ENCODE results near the gene TMPRSS13.
"Not testable (repeated sequence)": the region's sequence is repeated elsewhere in the genome, so short reads cannot be mapped to it uniquely, and the experiment has no call there.

TMPRSS13 gene

DNA sequence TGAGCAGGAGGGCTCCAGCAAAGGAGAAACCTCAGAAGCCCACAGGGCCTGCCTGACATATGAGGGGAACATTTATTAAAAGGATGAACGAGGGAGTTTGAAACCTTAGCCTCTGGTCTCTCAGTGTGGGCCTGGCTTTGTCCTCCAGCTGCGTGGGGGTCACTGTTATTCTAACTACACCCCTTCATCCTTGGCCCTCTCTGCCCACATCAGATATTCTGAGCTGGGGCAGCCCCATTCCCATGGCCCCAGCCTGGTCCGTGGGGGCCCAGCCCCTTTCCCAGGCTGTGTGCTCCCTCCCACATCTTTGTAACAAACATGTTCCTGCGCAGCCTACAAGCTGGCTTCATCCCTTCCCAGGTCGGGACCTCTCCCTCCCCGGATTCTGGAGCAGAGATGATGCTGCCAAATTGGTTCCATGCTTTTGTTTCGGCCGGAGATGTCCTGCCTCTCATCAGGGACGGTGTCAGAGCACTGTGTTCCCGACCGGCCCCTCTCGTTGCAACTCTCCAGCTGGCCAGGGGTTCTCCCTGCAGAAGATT lies 56.7 kb downstream of the TMPRSS13 start:
- H3K27me3 Mint-ChIP-seq = peaks cover 66 to 72% of the 10 kb centered on the region in 2 donors
- H3K36me3 Mint-ChIP-seq (ENCODE audit: insufficient read depth) = peaks cover 3% of the 10 kb centered on the region
- H3K27ac Mint-ChIP-seq = no peak overlapping the region
- ATAC-seq (replicated peaks) = no peak
- peaks cover 23 to 30% of the 10 kb centered on the region in 2 donors for H3K4me1 Mint-ChIP-seq (ENCODE audit: low read depth in 2 of 2)
- H3K9me3 Mint-ChIP-seq = no peaks in the 10 kb centered on the region
- DNase-seq = no peak
- no peak overlapping the region for H3K4me3 Mint-ChIP-seq

DNA sequence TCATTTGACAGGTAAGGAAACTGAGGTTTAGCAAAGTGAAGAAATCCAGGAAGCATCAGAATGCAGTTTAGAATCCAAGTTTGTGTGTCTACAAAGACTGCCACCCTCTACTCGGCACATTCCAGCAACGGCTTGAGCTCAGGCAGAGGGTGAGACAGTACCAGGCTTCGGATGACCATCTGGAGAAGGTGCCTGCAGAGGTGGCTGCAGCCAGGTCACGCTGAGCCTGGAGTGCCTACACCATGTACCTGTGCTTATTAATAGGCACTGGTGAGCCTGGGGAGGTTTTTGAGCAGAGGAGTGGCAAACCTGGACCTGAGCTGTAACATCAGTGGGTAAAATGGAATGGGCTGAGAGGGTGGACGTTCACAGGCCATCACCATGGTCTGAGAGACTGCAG lies 57.4 kb downstream of the TMPRSS13 start:
- Mint-ChIP-seq H3K4me3 (no peak overlapping the region), H3K4me1 (ENCODE audit: low read depth in 2 of 2) (peaks cover 23 to 28% of the 10 kb centered on the region in 2 donors)

DNA sequence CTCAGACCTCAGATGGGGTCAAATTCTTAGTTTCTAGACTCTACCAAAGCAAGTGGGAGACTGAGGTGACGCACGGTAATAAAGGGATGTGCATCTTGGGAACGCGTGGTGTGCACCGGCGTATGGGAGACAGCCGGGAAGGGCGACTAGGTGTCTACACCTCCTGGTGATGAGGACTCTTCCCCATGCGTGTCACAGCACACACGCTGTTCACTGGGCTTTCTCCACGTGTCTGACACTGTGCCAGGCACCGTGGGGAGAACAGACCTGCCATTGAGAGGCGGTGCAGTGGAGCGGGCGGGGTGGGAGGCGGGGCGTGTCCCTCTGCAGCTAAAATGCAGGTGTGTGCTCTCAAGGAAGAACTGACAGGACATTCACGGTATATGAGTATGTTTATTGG lies 58.0 kb downstream of the TMPRSS13 start:
- peaks cover 62 to 72% of the 10 kb centered on the region in 2 donors for H3K27me3 Mint-ChIP-seq
- no peak for DNase-seq
- H3K27ac Mint-ChIP-seq = no peak overlapping the region

More for the DNA sequence above, 57.4 kb downstream of the TMPRSS13 start:
- peaks cover 66 to 72% of the 10 kb centered on the region in 2 donors for H3K27me3 Mint-ChIP-seq
- no peak for ATAC-seq (replicated peaks)
- DNase-seq = no peak
- H3K36me3 Mint-ChIP-seq (ENCODE audit: insufficient read depth) = peaks cover 3% of the 10 kb centered on the region
- no peaks in the 10 kb centered on the region for H3K9me3 Mint-ChIP-seq
- H3K27ac Mint-ChIP-seq = no peak overlapping the region

DNA sequence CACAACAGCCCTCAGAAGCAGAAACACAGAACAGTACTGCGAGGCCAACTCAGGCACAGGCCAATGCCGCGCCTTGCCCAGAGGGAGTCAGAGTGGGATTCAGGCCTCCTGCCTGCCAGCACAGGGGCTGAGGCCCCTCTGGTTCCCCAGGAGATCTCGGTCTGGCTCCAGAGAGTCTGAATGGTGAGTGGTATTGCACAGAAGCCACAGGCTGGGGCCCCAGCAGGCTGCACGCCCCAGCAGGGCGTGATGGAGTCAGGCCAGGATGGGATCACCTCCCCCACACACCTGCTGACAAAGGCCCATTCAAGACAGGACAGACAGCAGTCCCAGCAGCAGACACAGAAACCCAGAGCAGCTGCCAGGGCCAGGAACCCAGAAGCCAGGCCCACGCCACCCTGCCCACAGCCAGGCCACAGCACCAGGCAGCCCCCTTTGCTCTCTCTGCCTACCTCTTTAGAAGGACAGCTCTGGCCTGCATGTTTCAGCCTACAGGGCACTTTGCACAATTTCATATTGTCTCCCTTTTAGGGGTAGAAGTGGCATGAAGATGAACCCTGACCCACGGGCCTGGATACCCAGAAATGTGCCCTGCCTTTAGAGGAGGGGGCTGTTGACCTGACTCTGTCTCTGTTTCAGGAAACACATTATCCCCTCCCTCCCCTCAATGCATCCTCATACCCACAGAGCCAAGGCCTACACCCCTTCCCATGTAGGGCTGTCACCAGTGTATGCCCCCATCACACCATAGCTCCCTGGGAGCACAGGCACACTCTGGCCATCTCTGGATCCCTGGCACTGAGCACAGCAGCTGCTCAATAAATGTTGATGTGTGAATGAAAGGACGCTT lies 58.9 kb downstream of the TMPRSS13 start:
- Mint-ChIP-seq H3K9me3 (no peaks in the 10 kb centered on the region), H3K27ac (no peak overlapping the region), H3K4me3 (no peak overlapping the region), H3K36me3 (ENCODE audit: insufficient read depth) (no peaks in the 10 kb centered on the region), H3K27me3 (peaks cover 54 to 71% of the 10 kb centered on the region in 2 donors), H3K4me1 (ENCODE audit: low read depth in 2 of 2) (peaks cover 12 to 16% of the 10 kb centered on the region in 2 donors)
- no peak for DNase-seq
- ATAC-seq (replicated peaks) = no peak

More for the DNA sequence above, 58.0 kb downstream of the TMPRSS13 start:
- Mint-ChIP-seq H3K4me1 (ENCODE audit: low read depth in 2 of 2) (peaks cover 20 to 24% of the 10 kb centered on the region in 2 donors), H3K36me3 (ENCODE audit: insufficient read depth) (peaks cover 2% of the 10 kb centered on the region), H3K9me3 (no peaks in the 10 kb centered on the region), H3K4me3 (no peak overlapping the region)
- ATAC-seq (replicated peaks) = no peak

DNA sequence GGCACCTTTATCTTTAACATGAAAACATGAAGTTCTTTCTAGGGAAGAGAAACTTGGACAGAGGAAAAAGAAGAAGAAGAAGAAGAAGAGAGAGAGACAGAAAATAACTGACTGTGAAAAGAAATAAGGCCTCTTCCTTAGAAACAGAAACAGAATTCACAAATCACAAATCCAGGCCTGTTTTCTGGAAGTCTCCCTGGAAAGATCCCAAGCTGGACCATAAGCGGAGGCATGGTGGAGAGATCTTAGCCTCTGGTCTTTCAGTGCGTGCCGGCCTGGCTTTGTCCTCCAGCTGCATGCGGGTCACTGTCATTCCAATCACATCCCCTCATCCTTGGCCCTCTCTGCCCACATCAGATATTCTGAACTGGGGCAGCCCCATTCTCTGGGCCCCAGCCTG lies 59.6 kb downstream of the TMPRSS13 start:
- H3K27ac Mint-ChIP-seq = no peak overlapping the region
- no peak for ATAC-seq (replicated peaks)
- no peak overlapping the region for H3K4me3 Mint-ChIP-seq

DNA sequence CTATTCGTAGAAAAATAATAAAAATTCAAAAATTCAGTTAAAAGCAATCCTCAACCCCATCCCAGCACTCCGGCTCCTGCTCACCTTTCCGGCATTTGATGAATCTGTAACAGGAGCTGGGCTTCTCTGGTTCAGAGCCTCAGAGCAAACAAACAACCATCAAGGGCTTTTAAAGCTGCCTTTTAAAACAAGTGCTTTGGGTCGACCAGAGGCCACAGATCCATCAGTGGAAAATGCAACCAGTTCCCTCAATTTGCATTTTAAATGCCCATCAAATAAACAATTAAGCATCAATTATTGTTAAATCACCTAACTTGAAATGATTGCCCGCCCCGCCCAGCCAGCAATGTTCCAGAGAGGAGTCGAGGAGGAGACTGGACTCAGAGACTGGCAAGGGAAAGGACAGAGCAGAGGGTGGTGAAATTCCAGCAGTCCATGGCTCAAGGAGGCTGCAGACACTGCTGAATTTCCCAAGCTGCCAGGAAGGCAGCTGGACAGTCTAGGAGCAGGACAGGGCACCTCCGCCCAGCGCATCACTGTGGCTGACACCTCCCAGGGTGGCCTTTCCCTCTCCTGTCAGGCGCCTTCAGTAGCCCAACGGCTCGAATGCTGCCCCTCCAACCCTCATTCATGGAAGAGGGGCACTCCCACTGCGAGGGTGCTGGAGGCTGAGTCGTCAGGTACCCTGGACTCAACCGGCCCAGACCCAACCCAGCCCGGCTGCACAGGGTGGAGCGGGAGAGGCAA lies 60.2 kb downstream of the TMPRSS13 start:
- Mint-ChIP-seq H3K4me3 (no peak overlapping the region), H3K9me3 (no peaks in the 10 kb centered on the region), H3K4me1 (ENCODE audit: low read depth in 2 of 2) (peaks cover 4 to 8% of the 10 kb centered on the region in 2 donors), H3K36me3 (ENCODE audit: insufficient read depth) (no peaks in the 10 kb centered on the region), H3K27ac (no peak overlapping the region), H3K27me3 (peaks cover 41 to 57% of the 10 kb centered on the region in 2 donors)
- no peak for DNase-seq
- ATAC-seq (replicated peaks) = no peak

More for the DNA sequence above, 59.6 kb downstream of the TMPRSS13 start:
- no peak for DNase-seq
- Mint-ChIP-seq H3K36me3 (ENCODE audit: insufficient read depth) (no peaks in the 10 kb centered on the region), H3K9me3 (no peaks in the 10 kb centered on the region), H3K27me3 (peaks cover 47 to 64% of the 10 kb centered on the region in 2 donors), H3K4me1 (ENCODE audit: low read depth in 2 of 2) (peaks cover 6 to 11% of the 10 kb centered on the region in 2 donors)

DNA sequence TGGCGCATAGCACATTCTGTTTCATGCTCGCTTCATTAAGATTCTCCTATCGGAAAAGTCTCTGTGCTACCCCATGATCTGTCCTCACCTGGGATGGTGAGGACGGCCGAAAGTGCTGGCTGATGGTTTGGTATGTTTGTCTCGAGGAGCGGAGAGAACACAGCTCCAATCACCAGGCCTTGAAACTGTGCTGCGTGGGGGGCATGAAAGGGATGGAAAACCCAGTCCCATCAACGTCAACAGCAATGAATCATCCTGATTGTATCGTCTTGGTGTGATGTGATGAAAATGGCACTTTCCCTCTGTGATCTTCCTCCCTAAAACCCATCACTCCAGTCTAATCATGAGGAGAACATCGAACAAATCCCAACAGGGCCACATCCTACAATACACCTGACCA lies 61.1 kb downstream of the TMPRSS13 start:
- no peak for ATAC-seq (replicated peaks)
- Mint-ChIP-seq H3K36me3 (ENCODE audit: insufficient read depth) (no peaks in the 10 kb centered on the region), H3K4me1 (ENCODE audit: low read depth in 2 of 2) (peaks cover 0 to 5% of the 10 kb centered on the region in 2 donors), H3K27ac (no peak overlapping the region), H3K9me3 (no peaks in the 10 kb centered on the region), H3K4me3 (no peak overlapping the region), H3K27me3 (peaks cover 32 to 48% of the 10 kb centered on the region in 2 donors)
- DNase-seq = no peak

DNA sequence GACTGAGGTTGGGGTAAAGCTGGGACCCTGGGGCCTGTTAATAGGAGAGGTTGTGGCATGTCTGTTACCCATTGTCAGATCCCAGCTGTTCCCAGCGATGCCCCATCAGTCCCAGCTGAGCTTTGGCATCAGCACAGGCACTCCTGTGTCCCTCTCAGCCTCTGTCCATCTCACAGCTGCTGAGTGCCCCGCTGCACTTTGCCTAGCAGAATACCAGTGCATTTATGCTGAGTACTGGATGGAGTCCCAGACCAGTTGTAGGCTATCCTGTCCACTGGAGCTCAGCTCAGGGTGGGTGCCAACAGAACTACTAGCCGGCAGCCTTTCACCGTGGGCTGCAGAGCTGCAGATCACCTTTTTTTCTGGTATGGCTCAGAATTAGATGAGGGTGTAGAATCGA lies 62.7 kb downstream of the TMPRSS13 start:
- peaks cover 2% of the 10 kb centered on the region for H3K36me3 Mint-ChIP-seq (ENCODE audit: insufficient read depth)
- no peaks in the 10 kb centered on the region for H3K9me3 Mint-ChIP-seq
- peaks cover 18 to 40% of the 10 kb centered on the region in 2 donors for H3K27me3 Mint-ChIP-seq

DNA sequence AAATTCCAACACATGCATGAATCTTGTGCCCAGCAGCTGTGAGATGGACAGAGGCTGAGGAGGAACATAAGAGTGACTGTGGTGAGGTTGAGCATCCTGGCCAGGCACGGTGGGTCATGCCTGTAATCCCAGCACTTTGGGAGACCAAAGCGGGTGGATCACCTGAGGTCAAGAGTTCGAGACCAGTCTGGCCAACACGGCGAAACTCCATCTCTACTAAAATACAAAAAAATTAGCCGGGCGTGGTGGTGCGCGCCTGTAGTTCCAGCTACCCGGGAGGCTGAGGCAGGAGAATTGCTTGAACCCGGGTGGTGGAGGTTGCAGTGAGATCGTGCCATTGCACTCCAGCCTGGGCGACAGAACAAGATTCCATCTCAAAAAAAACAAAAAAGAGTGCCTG lies 63.7 kb downstream of the TMPRSS13 start:
- not testable (repeated sequence) for H3K4me3 Mint-ChIP-seq; DNase-seq; H3K36me3 Mint-ChIP-seq (ENCODE audit: insufficient read depth)

More for the DNA sequence above, 62.7 kb downstream of the TMPRSS13 start:
- H3K27ac Mint-ChIP-seq = no peak overlapping the region
- no peak for ATAC-seq (replicated peaks)
- H3K4me3 Mint-ChIP-seq = no peak overlapping the region
- H3K4me1 Mint-ChIP-seq (ENCODE audit: low read depth in 2 of 2) = peaks cover 0 to 4% of the 10 kb centered on the region in 2 donors
- DNase-seq = no peak

DNA sequence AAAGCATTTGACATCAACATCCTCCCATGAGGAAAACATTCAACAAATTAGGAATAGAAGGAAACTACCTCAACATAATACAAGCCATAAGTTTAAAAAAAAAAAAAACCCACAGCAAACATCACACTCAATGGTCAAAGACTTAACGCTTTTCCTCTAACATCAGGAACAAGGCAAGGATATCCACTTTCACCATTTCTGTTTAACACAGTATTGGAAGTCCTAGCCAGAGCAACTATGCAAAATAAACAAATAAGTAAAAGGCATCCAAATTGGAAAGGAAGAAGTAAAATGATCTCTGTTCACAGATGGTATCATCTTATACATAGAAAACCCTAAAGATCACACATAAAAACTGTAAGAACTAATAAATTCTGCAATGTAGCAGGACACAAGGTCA lies 65.8 kb downstream of the TMPRSS13 start:
- DNase-seq = no peak
- Mint-ChIP-seq H3K27ac (no peak overlapping the region), H3K9me3 (no peaks in the 10 kb centered on the region), H3K27me3 (peaks cover 18 to 46% of the 10 kb centered on the region in 2 donors), H3K4me1 (ENCODE audit: low read depth in 2 of 2) (peaks cover 0 to 7% of the 10 kb centered on the region in 2 donors), H3K4me3 (no peak overlapping the region), H3K36me3 (ENCODE audit: insufficient read depth) (peaks cover 2% of the 10 kb centered on the region)
- ATAC-seq (replicated peaks) = no peak

More for the DNA sequence above, 63.7 kb downstream of the TMPRSS13 start:
- H3K9me3 Mint-ChIP-seq; ATAC-seq (replicated peaks); H3K27ac Mint-ChIP-seq; H3K4me1 Mint-ChIP-seq (ENCODE audit: low read depth in 2 of 2): not testable (repeated sequence)
- H3K27me3 Mint-ChIP-seq = peaks cover 18 to 49% of the 10 kb centered on the region in 2 donors

DNA sequence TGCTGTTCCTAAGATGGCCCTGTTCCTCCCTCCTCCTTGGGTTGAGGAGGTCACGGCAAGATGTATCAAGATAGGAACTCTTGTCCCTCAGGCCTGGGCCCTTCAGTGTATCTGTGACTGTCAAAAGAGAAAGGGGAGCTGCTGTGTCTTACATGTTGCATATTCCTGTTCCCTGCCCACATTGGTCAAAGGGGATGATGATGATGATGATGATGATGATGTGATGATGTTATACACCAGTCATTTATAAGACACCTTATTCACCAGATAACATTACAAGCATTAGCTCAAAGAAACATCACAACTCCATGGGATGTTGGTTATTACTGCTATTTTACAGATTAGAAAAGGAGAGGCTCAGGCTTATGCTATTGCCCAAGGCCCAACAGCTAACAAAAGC lies 66.4 kb downstream of the TMPRSS13 start:
- H3K36me3 Mint-ChIP-seq (ENCODE audit: insufficient read depth) = peaks cover 2% of the 10 kb centered on the region
- H3K9me3 Mint-ChIP-seq = no peaks in the 10 kb centered on the region
- no peak for DNase-seq
- peaks cover 16 to 40% of the 10 kb centered on the region in 2 donors for H3K27me3 Mint-ChIP-seq
- no peak for ATAC-seq (replicated peaks)
- no peak overlapping the region for H3K27ac Mint-ChIP-seq
- peaks cover 0 to 7% of the 10 kb centered on the region in 2 donors for H3K4me1 Mint-ChIP-seq (ENCODE audit: low read depth in 2 of 2)
- H3K4me3 Mint-ChIP-seq = no peak overlapping the region

DNA sequence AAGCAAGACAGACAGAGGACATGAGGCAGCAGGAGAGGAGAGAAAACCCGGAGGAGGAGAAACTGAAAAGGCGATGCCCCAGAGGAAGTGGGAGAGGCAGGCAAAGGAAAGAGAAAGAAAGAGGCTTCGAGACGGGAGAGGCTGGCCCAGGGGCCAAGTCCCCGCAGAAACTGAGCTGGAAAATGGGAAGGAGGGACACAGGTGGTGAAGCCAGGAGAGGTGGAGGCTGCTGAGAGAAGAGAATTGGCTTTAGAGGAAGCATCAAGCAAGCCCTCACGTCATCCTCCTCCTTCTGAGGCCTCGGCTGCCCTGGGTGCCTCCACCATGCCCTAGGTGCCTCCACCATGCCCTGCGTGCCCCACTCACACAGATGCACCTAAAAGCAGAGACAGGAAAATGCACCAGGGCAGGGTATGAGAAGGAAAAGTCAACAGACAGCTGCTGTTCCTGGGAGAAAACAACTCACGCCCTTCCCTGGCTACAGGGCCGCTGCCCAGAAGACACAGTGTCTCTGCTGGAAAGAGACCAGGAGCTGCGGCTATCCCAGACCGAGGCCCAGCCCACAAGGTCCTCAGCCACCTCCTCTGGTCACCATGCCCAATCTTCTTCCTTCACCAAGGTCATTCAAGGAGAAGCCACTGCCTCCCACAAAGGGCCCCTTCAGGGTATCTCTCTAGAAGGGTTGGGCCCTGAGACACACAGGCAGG lies 67.0 kb downstream of the TMPRSS13 start:
- Mint-ChIP-seq H3K9me3 (no peaks in the 10 kb centered on the region), H3K27ac (peak overlapping the region in 1 of 2 donors; percentile 2), H3K4me3 (no peak overlapping the region), H3K4me1 (ENCODE audit: low read depth in 2 of 2) (peaks cover 0 to 7% of the 10 kb centered on the region in 2 donors), H3K27me3 (peaks cover 12 to 37% of the 10 kb centered on the region in 2 donors), H3K36me3 (ENCODE audit: insufficient read depth) (peaks cover 2% of the 10 kb centered on the region)
- ATAC-seq (replicated peaks) (no peak), DNase-seq (no peak)

Data from effector memory CD8-positive, alpha-beta T cell (primary cell).